SK-N-SH (cell line): ENCODE measurements around the gene VAMP3. TPM values are rescaled to one million over a fixed set of nuclear protein-coding genes. Genes with fewer than 3 reads are reported as not detected.

ENCODE experiments used
- CTCF ChIA-PET: fragments of 300-600, 350-600 bp; formaldehyde crosslinking; extraction: SDS; loops from one replicate; lab custom pipeline; 2021; lab: Yijun Ruan, JAX
- POLR2A ChIA-PET: fragments of 350-600 bp; sonication (Branson Sonifier 250); formaldehyde crosslinking; extraction: SDS; loops from one replicate; lab custom pipeline; 2020; ENCODE audit warnings: antibody characterized with exemption, inconsistent platforms; lab: Yijun Ruan, JAX
- DNase-seq: peaks from one replicate; pipeline ENCODE4 v3.0.0; 2012
- H2AFZ ChIP-seq: fragments of 200-600 bp; sonication (generic); 2 replicates; pipeline ENCODE4 v1.8.1; 2016; ENCODE audit warnings: antibody characterized with exemption, mild to moderate bottlenecking, low read depth
- H3F3A ChIP-seq: fragments of 200-600 bp; sonication (generic); replicated peaks from 2 replicates; pipeline ENCODE3; 2016; ENCODE audit warnings: antibody characterized with exemption, mild to moderate bottlenecking; ENCODE audit not compliant: insufficient read depth
- H3K27ac ChIP-seq, 2 experiments: fragments of 200-500 bp in 1 of 2; fragments of 200-600 bp in 1 of 2; sonication (Bioruptor generic) in 1 of 2; sonication (generic), shearing (Covaris generic) in 1 of 2; 2 replicates each; pipeline versions ENCODE4 v1.5.1 to v1.6.1; 2014 to 2016; ENCODE audit warnings: low read depth in 2 of 2, inconsistent platforms in 1 of 2, low read length in 1 of 2, mild to moderate bottlenecking in 1 of 2, mixed read lengths in 1 of 2
- H3K27me3 ChIP-seq: fragments of 200-600 bp; sonication (generic), shearing (Covaris generic); 2 replicates; pipeline ENCODE4 v1.6.1; 2016; ENCODE audit warnings: mixed run types; ENCODE audit not compliant: insufficient read depth
- H3K36me3 ChIP-seq, 2 experiments: fragments of 200-500 bp in 1 of 2; fragments of 200-600 bp in 1 of 2; sonication (Bioruptor generic) in 1 of 2; sonication (generic) in 1 of 2; replicated peaks in 1 of 2; 2 replicates each; pipeline versions ENCODE3 to v1.5.1; 2014 to 2016; ENCODE audit warnings: low read length in 1 of 2, mild to moderate bottlenecking in 1 of 2; ENCODE audit not compliant: insufficient read depth in 2 of 2, control insufficient read depth in 1 of 2
- H3K4me1 ChIP-seq, 2 experiments: fragments of 200-500 bp in 1 of 2; fragments of 200-600 bp in 1 of 2; sonication (Bioruptor generic) in 1 of 2; sonication (generic), shearing (Covaris generic) in 1 of 2; 2 replicates each; pipeline versions ENCODE4 v1.5.1 to v1.6.1; 2014 to 2016; ENCODE audit warnings: low read depth in 1 of 2, low read length in 1 of 2, mixed run types in 1 of 2; ENCODE audit not compliant: insufficient read depth in 2 of 2, control insufficient read depth in 1 of 2
- H3K4me2 ChIP-seq: fragments of 200-600 bp; sonication (generic), shearing (Covaris generic); 2 replicates; pipeline ENCODE4 v1.6.1; 2017; ENCODE audit warnings: mixed run types
- H3K4me3 ChIP-seq, 2 experiments: fragments of 200-500 bp in 1 of 2; fragments of 200-600 bp in 1 of 2; sonication (Bioruptor generic) in 1 of 2; sonication (generic), shearing (Covaris generic) in 1 of 2; 2 replicates each; pipeline versions ENCODE4 v1.5.1 to v1.8.1; 2014 to 2016; ENCODE audit warnings: low read depth in 2 of 2, inconsistent platforms in 1 of 2, low read length in 1 of 2, mild to moderate bottlenecking in 1 of 2, mixed read lengths in 1 of 2, moderate library complexity in 1 of 2
- H3K79me2 ChIP-seq: fragments of 200-600 bp; sonication (generic); 2 replicates; pipeline ENCODE4 v1.8.1; 2017; ENCODE audit warnings: mild to moderate bottlenecking; ENCODE audit not compliant: insufficient read depth
- H3K9ac ChIP-seq: fragments of 200-600 bp; sonication (generic); 2 replicates; pipeline ENCODE4 v1.6.1; 2017; ENCODE audit warnings: mixed run types
- H3K9me2 ChIP-seq: fragments of 200-600 bp; sonication (generic); 2 replicates; pipeline ENCODE4 v1.6.1; 2017; ENCODE audit warnings: mixed run types
- H3K9me3 ChIP-seq: fragments of 200-600 bp; sonication (generic); 2 replicates; pipeline ENCODE4 v1.6.1; 2017; ENCODE audit warnings: mixed run types, mild to moderate bottlenecking, moderate library complexity
- H4K20me1 ChIP-seq: fragments of 200-600 bp; sonication (generic); 2 replicates; pipeline ENCODE4 v1.6.1; 2017; ENCODE audit warnings: mild to moderate bottlenecking, mixed run types; ENCODE audit not compliant: insufficient read depth
- CTCF ChIP-seq: fragments of 200-600 bp; sonication (generic); IDR thresholded peaks from 2 replicates; pipeline ENCODE4 v1.6.1; 2017; ENCODE audit warnings: antibody characterized with exemption, mild to moderate bottlenecking, moderate library complexity
- ELF1 ChIP-seq: IDR thresholded peaks from 2 replicates; pipeline ENCODE4 v1.4.0; 2012
- EP300 ChIP-seq, 2 experiments: IDR thresholded peaks; 2 replicates each; pipeline versions ENCODE4 v1.4.0 to v1.6.1; 2012; ENCODE audit warnings: borderline replicate concordance in 1 of 2, low read depth in 1 of 2, low read length in 1 of 2
- FOSL2 ChIP-seq: IDR thresholded peaks from 2 replicates; pipeline ENCODE4 v1.4.0; 2012; ENCODE audit warnings: low read depth, mild to moderate bottlenecking, moderate library complexity, borderline replicate concordance
- FOXJ3 ChIP-seq: sonication (generic); formaldehyde crosslinking; IDR thresholded peaks from 2 replicates; pipeline ENCODE4 v1.5.1; 2020; ENCODE audit warnings: mild to moderate bottlenecking, missing genetic modification reagents
- GATA2 ChIP-seq: sonication (generic); formaldehyde crosslinking; IDR thresholded peaks from 2 replicates; pipeline ENCODE4 v1.5.0; 2020; ENCODE audit warnings: mild to moderate bottlenecking, missing genetic modification reagents
- IRF3 ChIP-seq: fragments of 150-350 bp; IDR thresholded peaks from 2 replicates; pipeline ENCODE4 v1.6.1; 2016; ENCODE audit warnings: mild to moderate bottlenecking, low read depth, low read length
- JUND ChIP-seq: IDR thresholded peaks from 2 replicates; pipeline ENCODE4 v1.4.0; 2012
- MAX ChIP-seq: IDR thresholded peaks from 2 replicates; pipeline ENCODE4 v1.4.0; 2012; ENCODE audit warnings: low read depth
- NFIC ChIP-seq: IDR thresholded peaks from 2 replicates; pipeline ENCODE4 v1.4.0; 2012; ENCODE audit warnings: borderline replicate concordance
- NRF1 ChIP-seq: IDR thresholded peaks from 2 replicates; pipeline ENCODE4 v1.6.1; 2012; ENCODE audit warnings: low read depth, mild to moderate bottlenecking, low read length
- PBX3 ChIP-seq: IDR thresholded peaks from 2 replicates; pipeline ENCODE4; 2012
- RAD21 ChIP-seq: IDR thresholded peaks from 2 replicates; pipeline ENCODE4 v1.6.1; 2012; ENCODE audit warnings: mild to moderate bottlenecking, low read length
- RCOR1 ChIP-seq: fragments of 150-350 bp; IDR thresholded peaks from 2 replicates; pipeline ENCODE4 v1.6.1; 2017; ENCODE audit warnings: antibody characterized with exemption, low read length
- RFX5 ChIP-seq: IDR thresholded peaks from 2 replicates; pipeline ENCODE4 v1.6.1; 2012; ENCODE audit warnings: mild to moderate bottlenecking, improper control_type of control experiment, low read length
- RXRA ChIP-seq: IDR thresholded peaks from 2 replicates; pipeline ENCODE4 v1.4.0; 2012; ENCODE audit warnings: low read depth, mild to moderate bottlenecking, borderline replicate concordance
- SIN3A ChIP-seq: IDR thresholded peaks from 2 replicates; pipeline ENCODE4 v1.6.1; 2012; ENCODE audit warnings: low read depth, mild to moderate bottlenecking, low read length, moderate library complexity, borderline replicate concordance
- SMC3 ChIP-seq: IDR thresholded peaks from 2 replicates; pipeline ENCODE4 v1.6.1; 2012; ENCODE audit warnings: low read depth, low read length, improper control_type of control experiment
- TEAD4 ChIP-seq: IDR thresholded peaks from 2 replicates; pipeline ENCODE4 v1.4.0; 2012; ENCODE audit warnings: mild to moderate bottlenecking, borderline replicate concordance; ENCODE audit not compliant: insufficient read depth
- USF2 ChIP-seq: fragments of 150-350 bp; IDR thresholded peaks from 2 replicates; pipeline ENCODE4 v1.6.1; 2017; ENCODE audit warnings: antibody characterized with exemption, low read length, low read depth, borderline replicate concordance
- ZBTB33 ChIP-seq: IDR thresholded peaks from 2 replicates; pipeline ENCODE4 v1.4.0; 2012; ENCODE audit warnings: low read depth, borderline replicate concordance
- WGBS: methylation state at CpG from one replicate; pipeline ENCODE4 v1.1.6; 2017; ENCODE audit warnings: low lambda C conversion rate; 5-methylcytosine and 5-hydroxymethylcytosine counted together
- polyA plus RNA-seq, 3 experiments: library from polyadenylated mRNA; depleted of rRNA; stranded (reverse); fragments of >200 nt; gene quantifications; 2 replicates each; pipeline ENCODE4 v1.2.3, GENCODE V29; 2012

Gene VAMP3
- polyA plus RNA-seq, 1 of the 3 experiments (the other 2 are of a cell fraction): 96.4 TPM

- no peak overlapping the region for H3K4me3 ChIP-seq
- H3K36me3 ChIP-seq: no peaks in the 10 kb centered on the region
- H3K9me2 ChIP-seq: no peaks in the 10 kb centered on the region
- WGBS: 78% methylated on average over 17 of the region's 19 CpGs
- H4K20me1 ChIP-seq: no peaks in the 10 kb centered on the region
- no peaks in the 10 kb centered on the region for H3F3A ChIP-seq
- no peaks in the 10 kb centered on the region for H3K27me3 ChIP-seq
- no peak overlapping the region for H3K9ac ChIP-seq
- H2AFZ ChIP-seq: no peak overlapping the region
- TF ChIP-seq SIN3A (no peak), JUND (no peak), RCOR1 (no peak), PBX3 (no peak), TEAD4 (no peak), RAD21 (no peak), MAX (no peak), RFX5 (no peak), NFIC (no peak), CTCF (no peak), ZBTB33 (no peak), EP300 (IDR thresholded peaks at IDR 0.05; ENCODE audit: borderline replicate concordance in 1 of 2, low read depth in 1 of 2, low read length in 1 of 2) (no peak)
- TF ChIP-seq, all 33 proteins: peak for 0
- no peak overlapping the region for H3K27ac ChIP-seq
- no peak for DNase-seq
- POLR2A ChIA-PET: no interaction called here
- H3K4me2 ChIP-seq: no peak overlapping the region
- H3K79me2 ChIP-seq: no peaks in the 10 kb centered on the region
- H3K9me3 ChIP-seq: no peaks in the 10 kb centered on the region
- CTCF ChIA-PET: interaction anchor here (1.3 to 4.3 kb wide), 3 partner anchors 17 to 64 kb away, joined by 5 to 18 read pairs (median 17); no protein-coding TSS in a partner anchor
- peaks cover 0 to 8% of the 10 kb centered on the region in 2 experiments; a peak in 1 of 4 replicates for H3K4me1 ChIP-seq
These were observed 38.8 kb upstream of the VAMP3 start for GRCh38 chr1:7732331-7732730.

GRCh38 chr1:7733276-7733675 is 37.8 kb upstream of the VAMP3 start:
- no peak overlapping the region for H2AFZ ChIP-seq
- no peaks in the 10 kb centered on the region for H3F3A ChIP-seq
- no peaks in the 10 kb centered on the region for H3K9me2 ChIP-seq
- H4K20me1 ChIP-seq: no peaks in the 10 kb centered on the region
- H3K9me3 ChIP-seq: no peaks in the 10 kb centered on the region
- no peak overlapping the region for H3K27ac ChIP-seq
- no peak overlapping the region for H3K4me3 ChIP-seq
- POLR2A ChIA-PET: no interaction called here
- H3K9ac ChIP-seq: no peak overlapping the region
- no peaks in the 10 kb centered on the region for H3K79me2 ChIP-seq
- WGBS: 81% methylated on average over 2 of the region's 2 CpGs
- H3K27me3 ChIP-seq: no peaks in the 10 kb centered on the region
- DNase-seq: no peak
- CTCF ChIA-PET: interaction anchor here (1.4 to 4.3 kb wide), 3 partner anchors 20 to 65 kb away, joined by 4 to 18 read pairs (median 17); no protein-coding TSS in a partner anchor
- H3K4me2 ChIP-seq: no peak overlapping the region
- no peaks in the 10 kb centered on the region for H3K36me3 ChIP-seq
- peaks cover 0 to under 1% of the 10 kb centered on the region in 2 experiments; a peak in 1 of 4 replicates for H3K4me1 ChIP-seq
- no peak for TF ChIP-seq TEAD4
- TF ChIP-seq USF2: no peak
- TF ChIP-seq RAD21: no peak
- no peak for TF ChIP-seq ELF1
- no peak for TF ChIP-seq SMC3
- TF ChIP-seq IRF3: no peak
- no peak for TF ChIP-seq RXRA
- TF ChIP-seq FOXJ3 (CRISPR knock-in tag): no peak
- TF ChIP-seq NRF1: no peak
- no peak for TF ChIP-seq FOSL2
- TF ChIP-seq GATA2 (CRISPR knock-in tag): no peak
- TF ChIP-seq MAX: no peak
- no peak for TF ChIP-seq RCOR1
